SK-N-MC (cell line): ENCODE measurements around the gene EVA1B.

Experiments used
- EZH2 ChIP-seq: fragments of 200-600 bp; sonication (generic); IDR thresholded peaks from one replicate; pipeline ENCODE4 v1.6.1; 2017; ENCODE audit warnings: antibody characterized with exemption
- POLR2AphosphoS5 ChIP-seq: IDR thresholded peaks from 2 replicates; pipeline ENCODE4 v1.6.1; 2012; ENCODE audit warnings: mild to moderate bottlenecking, low read depth, low read length, borderline replicate concordance

- no peak for TF ChIP-seq EZH2
- no peak for TF ChIP-seq POLR2AphosphoS5
These were observed 50.4 kb downstream of the EVA1B start for GRCh38 chr1:36273024-36273423.
